Loucy (cell line): ENCODE results near the gene CIAPIN1.

Experiments
- CTCF ChIP-seq: fragments of 200-600 bp; sonication (generic); conservative IDR thresholded peaks from 2 replicates; pipeline ENCODE4 v1.5.1; 2014; ENCODE audit warnings: mild to moderate bottlenecking, antibody characterized with exemption, low read length
- EZH2phosphoT487 ChIP-seq: fragments of 200-600 bp; IDR thresholded peaks from 2 replicates; pipeline ENCODE4 v1.6.1; 2018; ENCODE audit warnings: antibody characterized with exemption, mild to moderate bottlenecking, moderate library complexity, borderline replicate concordance

DNA sequence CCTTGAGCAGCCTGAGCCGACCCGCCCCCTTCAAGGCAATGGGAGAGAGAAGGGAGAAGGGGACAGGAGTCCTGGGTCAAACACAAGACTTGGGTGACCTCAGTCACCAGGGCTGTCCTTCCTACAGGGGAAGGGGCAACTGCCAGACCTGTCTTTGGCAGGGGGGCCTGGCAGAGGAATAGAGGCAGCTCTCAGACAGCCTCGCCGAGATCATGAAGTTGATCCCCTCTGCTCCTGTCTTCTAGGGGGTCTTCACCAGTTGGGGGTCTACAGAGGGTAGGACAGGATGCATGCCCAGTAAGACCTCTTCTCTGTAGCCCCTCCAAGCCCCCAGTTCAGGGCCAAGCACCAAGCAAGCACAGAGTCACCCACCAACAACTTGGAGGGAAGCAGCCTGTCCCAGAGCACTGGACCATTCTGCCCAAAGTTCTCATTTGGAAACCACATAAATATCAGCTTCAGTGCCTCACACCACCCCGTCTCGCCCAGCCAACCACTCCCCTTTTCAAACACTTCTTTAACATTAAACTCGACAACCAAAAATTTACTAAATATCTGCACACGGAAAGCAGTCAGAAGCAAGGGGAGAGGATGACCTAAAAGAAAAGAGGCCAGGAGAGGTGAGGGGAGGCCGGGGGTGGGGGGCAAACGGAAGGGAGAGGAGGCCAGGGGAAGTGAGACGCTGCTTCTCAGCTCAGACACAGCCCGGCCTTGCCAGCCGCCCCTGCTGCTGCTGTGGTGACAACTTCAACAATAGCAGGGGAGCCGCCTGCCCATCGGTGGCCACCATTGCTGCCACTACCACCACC lies 31.4 kb upstream of the CIAPIN1 start:
- TF ChIP-seq CTCF = no peak
- no peak for TF ChIP-seq EZH2phosphoT487
